ENCODE results near the gene INTS14. TPM values are rescaled to one million over a fixed set of nuclear protein-coding genes. Genes with fewer than 3 reads are reported as not detected.

Gene INTS14
- polyA plus RNA-seq, 1 experiment, result 56.6 TPM

GRCh38 chr15:65587094-65587493 is 23.8 kb downstream of the INTS14 start:
- H3K9me3 ChIP-seq (ENCODE audit: control insufficient read depth, insufficient read depth, low read length), result no peaks in the 10 kb centered on the region
- ChIA-PET POLR2A (interaction anchor here (0.6 kb wide), 1 partner anchor 19 kb away, joined by 4 read pairs; no protein-coding TSS in a partner anchor), CTCF (no interaction called here)
- no peak for TF ChIP-seq CTCF (IDR thresholded peaks at IDR 0.05; ENCODE audit: low read depth, low read length)
- no peak overlapping the region for H3K4me3 ChIP-seq (ENCODE audit: low read depth, low read length)
- H3K27ac ChIP-seq (ENCODE audit: low read depth, low read length), result no peak overlapping the region
- H3K27me3 ChIP-seq (ENCODE audit: control insufficient read depth, insufficient read depth, low read length), result no peaks in the 10 kb centered on the region
- no peak for DNase-seq (ENCODE audit: low read depth, low spot score)

GRCh38 chr15:65584241-65584640 is 26.7 kb downstream of the INTS14 start:
- H3K4me3 ChIP-seq (ENCODE audit: low read depth, low read length), result no peak overlapping the region
- ChIA-PET CTCF (interaction anchor here (1.6 kb wide), 1 partner anchor 12 kb away, joined by 5 read pairs; no protein-coding TSS in a partner anchor), POLR2A (no interaction called here)
- no peak for TF ChIP-seq CTCF (IDR thresholded peaks at IDR 0.05; ENCODE audit: low read depth, low read length)
- H3K27me3 ChIP-seq (ENCODE audit: control insufficient read depth, insufficient read depth, low read length), result no peaks in the 10 kb centered on the region
- H3K9me3 ChIP-seq (ENCODE audit: control insufficient read depth, insufficient read depth, low read length), result no peaks in the 10 kb centered on the region
- no peak for DNase-seq (ENCODE audit: low read depth, low spot score)
- no peak overlapping the region for H3K27ac ChIP-seq (ENCODE audit: low read depth, low read length)

GRCh38 chr15:65583701-65584100 is 27.2 kb downstream of the INTS14 start:
- DNase-seq (ENCODE audit: low read depth, low spot score), result no peak
- ChIA-PET CTCF (no interaction called here), POLR2A (no interaction called here)
- Histone ChIP-seq H3K9me3 (ENCODE audit: control insufficient read depth, insufficient read depth, low read length) (no peaks in the 10 kb centered on the region), H3K4me3 (ENCODE audit: low read depth, low read length) (no peak overlapping the region), H3K27ac (ENCODE audit: low read depth, low read length) (no peak overlapping the region), H3K27me3 (ENCODE audit: control insufficient read depth, insufficient read depth, low read length) (no peaks in the 10 kb centered on the region)
- TF ChIP-seq CTCF (IDR thresholded peaks at IDR 0.05; ENCODE audit: low read depth, low read length), result no peak

- Histone ChIP-seq H3K27ac (ENCODE audit: low read depth, low read length) (peak overlapping the region; percentile 59), H3K27me3 (ENCODE audit: control insufficient read depth, insufficient read depth, low read length) (no peaks in the 10 kb centered on the region), H3K4me3 (ENCODE audit: low read depth, low read length) (no peak overlapping the region), H3K9me3 (ENCODE audit: control insufficient read depth, insufficient read depth, low read length) (no peaks in the 10 kb centered on the region)
- peak; percentile 29 for DNase-seq (ENCODE audit: low read depth, low spot score)
- TF ChIP-seq CTCF (IDR thresholded peaks at IDR 0.05; ENCODE audit: low read depth, low read length), result no peak
- POLR2A ChIA-PET, result interaction anchor here (0.7 kb wide), 1 partner anchor 48 kb away, joined by 3 read pairs; no protein-coding TSS in a partner anchor
- CTCF ChIA-PET, result interaction anchor here (0.6 to 1.5 kb wide), 3 partner anchors 15 to 275 kb away, joined by 4 to 5 read pairs (median 4); no protein-coding TSS in a partner anchor
These were observed 30.6 kb downstream of the INTS14 start for GRCh38 chr15:65580287-65580686.

GRCh38 chr15:65579762-65580161 is 31.2 kb downstream of the INTS14 start:
- DNase-seq (ENCODE audit: low read depth, low spot score), result no peak
- Histone ChIP-seq H3K27me3 (ENCODE audit: control insufficient read depth, insufficient read depth, low read length) (no peaks in the 10 kb centered on the region), H3K4me3 (ENCODE audit: low read depth, low read length) (no peak overlapping the region), H3K9me3 (ENCODE audit: control insufficient read depth, insufficient read depth, low read length) (no peaks in the 10 kb centered on the region), H3K27ac (ENCODE audit: low read depth, low read length) (peak overlapping the region; percentile 59)
- no peak for TF ChIP-seq CTCF (IDR thresholded peaks at IDR 0.05; ENCODE audit: low read depth, low read length)
- CTCF ChIA-PET, result interaction anchor here (1.4 to 1.5 kb wide), 2 partner anchors 16 to 178 kb away, joined by 4 read pairs; no protein-coding TSS in a partner anchor
- POLR2A ChIA-PET, result interaction anchor here (0.7 kb wide), 1 partner anchor 47 kb away, joined by 3 read pairs; no protein-coding TSS in a partner anchor

All from AG04450 (cell line).